Lower lobe of right lung (tissue), 2 donors: ENCODE results near the gene RETREG1. TPM values are rescaled to one million over a fixed set of nuclear protein-coding genes. Genes with fewer than 3 reads are reported as not detected.

Experiments used
- ATAC-seq, 2 donors: fragments of 200-7000 bp; cut with Tn5 transposase; one replicate each; pipeline ENCODE4 v1.9.1; 2020 to 2022; ENCODE audit warnings: mild to moderate bottlenecking in 2 of 2, moderate library complexity in 2 of 2
- DNase-seq: peaks from one replicate; pipeline ENCODE4 v3.0.0-alpha.2; 2020
- H3K27ac ChIP-seq: fragments of 200-600 bp; one replicate; pipeline ENCODE4 v1.8.0; 2022
- H3K27me3 ChIP-seq: fragments of 200-600 bp; one replicate; pipeline ENCODE4 v1.8.0; 2022; ENCODE audit warnings: low read depth
- H3K36me3 ChIP-seq: fragments of 200-600 bp; one replicate; pipeline ENCODE4 v1.8.0; 2022; ENCODE audit warnings: mild to moderate bottlenecking
- H3K4me1 ChIP-seq: fragments of 200-600 bp; one replicate; pipeline ENCODE4 v1.8.0; 2022
- H3K4me3 ChIP-seq: fragments of 200-600 bp; one replicate; pipeline ENCODE4 v1.8.0; 2022; ENCODE audit warnings: mild to moderate bottlenecking
- H3K9me3 ChIP-seq: fragments of 200-600 bp; one replicate; pipeline ENCODE4 v1.8.0; 2022
- CTCF ChIP-seq: fragments of 200-600 bp; IDR thresholded peaks from one replicate; pipeline ENCODE4 v1.8.0; 2022; ENCODE audit warnings: antibody characterized with exemption, mild to moderate bottlenecking
- intact Hi-C: fragments of 100-400 bp; cut with DNase I; formaldehyde crosslinking; loops from one replicate; pipeline ENCODE4 v1.11.0; 2022
- total RNA-seq: library from RNA; stranded (reverse); fragmentation: NEBNext Ultra II Directional; extraction: Animal tissue kit (Norgen Biotek cat#: 25700); gene quantifications from one replicate; pipeline ENCODE4 v1.2.1, GENCODE V29; 2021
- donor health status: DM: no; HTN: yes; CAD: no; lungs with severe emphysema.

Gene RETREG1
- total RNA-seq, 1 donor from 2014 or later = 20.6 TPM

- intact Hi-C loops = no loop called here
- no peak for TF ChIP-seq CTCF
- no peaks in the 10 kb centered on the region for H3K9me3 ChIP-seq
- peak; percentile 97 to 98 for ATAC-seq
- DNase-seq = peak; percentile 95
- H3K4me1 ChIP-seq = peaks cover 60% of the 10 kb centered on the region
- H3K27me3 ChIP-seq = no peaks in the 10 kb centered on the region
- peaks cover 29% of the 10 kb centered on the region for H3K36me3 ChIP-seq
- peak within 1 kb of the TSS; percentile 93 for H3K4me3 ChIP-seq
- H3K27ac ChIP-seq = peak within 1 kb of the TSS; percentile 89
Measured at GRCh38 chr5:16465544-16466432, 151.0 kb downstream of the RETREG1 start, which contains the start of gene ZNF622. TSS of gene ZNF622 (minus strand) at chr5:16465800. CDS start at chr5:16465665, 135 bp downstream.

- Histone ChIP-seq H3K4me1 (peaks cover 69% of the 10 kb centered on the region), H3K27me3 (no peaks in the 10 kb centered on the region), H3K27ac (peak overlapping the region; percentile 89), H3K4me3 (peak overlapping the region; percentile 93), H3K9me3 (no peaks in the 10 kb centered on the region), H3K36me3 (peaks cover 37% of the 10 kb centered on the region)
- no peak for TF ChIP-seq CTCF
- DNase-seq = peak; percentile 46
- intact Hi-C loops = no loop called here
- ATAC-seq = peak; percentile 11 to 16
Measured at GRCh38 chr5:16464664-16465543, 151.9 kb downstream of the RETREG1 start.

GRCh38 chr5:16464231-16464630, 152.6 kb downstream of the RETREG1 start:
- TF ChIP-seq CTCF = no peak
- Histone ChIP-seq H3K27me3 (no peaks in the 10 kb centered on the region), H3K36me3 (peaks cover 44% of the 10 kb centered on the region), H3K4me3 (peak overlapping the region; percentile 93), H3K4me1 (peaks cover 75% of the 10 kb centered on the region), H3K9me3 (no peaks in the 10 kb centered on the region), H3K27ac (no peak overlapping the region)
- ATAC-seq = no peak
- DNase-seq = no peak
- intact Hi-C loops = no loop called here

- DNase-seq (no peak), ATAC-seq (no peak)
- Histone ChIP-seq H3K4me3 (no peak overlapping the region), H3K36me3 (peaks cover 69% of the 10 kb centered on the region), H3K4me1 (peaks cover 65% of the 10 kb centered on the region), H3K27ac (no peak overlapping the region), H3K9me3 (no peaks in the 10 kb centered on the region), H3K27me3 (no peaks in the 10 kb centered on the region)
- TF ChIP-seq CTCF = no peak
- intact Hi-C loops = no loop called here
Measured at GRCh38 chr5:16461782-16462181, 155.0 kb downstream of the RETREG1 start.

GRCh38 chr5:16461026-16461425, 155.8 kb downstream of the RETREG1 start:
- no peaks in the 10 kb centered on the region for H3K27me3 ChIP-seq
- DNase-seq (no peak), ATAC-seq (no peak)
- intact Hi-C loops = no loop called here
- no peak overlapping the region for H3K27ac ChIP-seq
- peaks cover 75% of the 10 kb centered on the region for H3K36me3 ChIP-seq
- no peaks in the 10 kb centered on the region for H3K9me3 ChIP-seq
- H3K4me1 ChIP-seq = peaks cover 66% of the 10 kb centered on the region
- no peak overlapping the region for H3K4me3 ChIP-seq
- TF ChIP-seq CTCF = no peak
